HG02763 (cell line): ENCODE results near the gene OGA.
"Not testable (repeated sequence)": the region's sequence is repeated elsewhere in the genome, so short reads cannot be mapped to it uniquely, and the experiment has no call there.

Experiments used
- ATAC-seq: cut with Tn5 transposase; IDR thresholded peaks from one replicate; pipeline ENCODE4 v1.9.1; 2021; ENCODE audit warnings: mild to moderate bottlenecking, moderate library complexity; ENCODE audit not compliant: unreplicated experiment

The OGA gene

GRCh38 chr10:101807158-101807557 lies 11.1 kb downstream of the OGA start:
- no peak for ATAC-seq

GRCh38 chr10:101803511-101803910 lies 14.7 kb downstream of the OGA start:
- ATAC-seq: no peak

GRCh38 chr10:101797403-101798059 lies 20.7 kb downstream of the OGA start:
- no peak for ATAC-seq

- ATAC-seq: no peak
Observed at GRCh38 chr10:101793526-101793925, 24.7 kb downstream of the OGA start.

GRCh38 chr10:101789686-101790085 lies 28.6 kb downstream of the OGA start:
- no peak for ATAC-seq

- ATAC-seq: not testable (repeated sequence)
Observed at GRCh38 chr10:101789231-101789630, 29.0 kb downstream of the OGA start.

GRCh38 chr10:101785801-101786200 lies 32.4 kb downstream of the OGA start:
- ATAC-seq: no peak

GRCh38 chr10:101784558-101784957 lies 33.7 kb downstream of the OGA start:
- no peak for ATAC-seq

- no peak for ATAC-seq
Observed at GRCh38 chr10:101783736-101784118, 34.5 kb downstream of the OGA start.

GRCh38 chr10:101782811-101783735 lies 35.2 kb downstream of the OGA start, which contains the start of gene NPM3:
TSS of gene NPM3 (minus strand) at chr10:101783446. CDS start at chr10:101783390, 56 bp downstream.
- peak; percentile 48 for ATAC-seq

GRCh38 chr10:101781984-101782810 lies 36.0 kb downstream of the OGA start:
- no peak for ATAC-seq

GRCh38 chr10:101781655-101781983 lies 36.6 kb downstream of the OGA start:
- no peak for ATAC-seq

- ATAC-seq: no peak
Observed at GRCh38 chr10:101780818-101781654, 37.2 kb downstream of the OGA start.

GRCh38 chr10:101780187-101780817 lies 37.9 kb downstream of the OGA start:
- no peak for ATAC-seq

- ATAC-seq: peak; percentile 35
Observed at GRCh38 chr10:101779544-101780186, 38.6 kb downstream of the OGA start.

- ATAC-seq: no peak
Observed at GRCh38 chr10:101778781-101779543, 39.3 kb downstream of the OGA start.

GRCh38 chr10:101778151-101778780 lies 40.0 kb downstream of the OGA start:
- no peak for ATAC-seq

- no peak for ATAC-seq
Observed at GRCh38 chr10:101777619-101778145, 40.6 kb downstream of the OGA start.
